ENCODE measurements around the gene ATP8A2.

Gene ATP8A2

GRCh38 chr13:26015271-26016125 is 643.7 kb downstream of the ATP8A2 start:
- no peak for DNase-seq (ENCODE audit: low read depth)

- DNase-seq (ENCODE audit: low read depth): no peak
Measured at GRCh38 chr13:26016189-26016588, 644.4 kb downstream of the ATP8A2 start.

- no peak for DNase-seq (ENCODE audit: low read depth)
Measured at GRCh38 chr13:26017196-26017921, 645.6 kb downstream of the ATP8A2 start.

GRCh38 chr13:26017932-26018665 is 646.3 kb downstream of the ATP8A2 start:
- DNase-seq (ENCODE audit: low read depth): no peak

GRCh38 chr13:26019251-26019650 is 647.5 kb downstream of the ATP8A2 start:
- no peak for DNase-seq (ENCODE audit: low read depth)

GRCh38 chr13:26019881-26020870 is 648.4 kb downstream of the ATP8A2 start:
- DNase-seq (ENCODE audit: low read depth): peak; percentile 3

- no peak for DNase-seq (ENCODE audit: low read depth)
Measured at GRCh38 chr13:26020891-26021290, 649.1 kb downstream of the ATP8A2 start.

GRCh38 chr13:26021516-26021915 is 649.7 kb downstream of the ATP8A2 start:
- no peak for DNase-seq (ENCODE audit: low read depth)

GRCh38 chr13:26021956-26022355 is 650.2 kb downstream of the ATP8A2 start:
- DNase-seq (ENCODE audit: low read depth): no peak

- peak; percentile 12 for DNase-seq (ENCODE audit: low read depth)
Measured at GRCh38 chr13:26022538-26023292, 650.9 kb downstream of the ATP8A2 start.

- no peak for DNase-seq (ENCODE audit: low read depth)
Measured at GRCh38 chr13:26024558-26024957, 652.8 kb downstream of the ATP8A2 start.

- no peak for DNase-seq (ENCODE audit: low read depth)
Measured at GRCh38 chr13:26025196-26025595, 653.4 kb downstream of the ATP8A2 start.

- DNase-seq (ENCODE audit: low read depth): no peak
Measured at GRCh38 chr13:26025771-26026170, 654.0 kb downstream of the ATP8A2 start.

GRCh38 chr13:26026211-26026610 is 654.4 kb downstream of the ATP8A2 start:
- no peak for DNase-seq (ENCODE audit: low read depth)

GRCh38 chr13:26029581-26030136 is 657.9 kb downstream of the ATP8A2 start:
- DNase-seq (ENCODE audit: low read depth): no peak

GRCh38 chr13:26030331-26030730 is 658.6 kb downstream of the ATP8A2 start:
- no peak for DNase-seq (ENCODE audit: low read depth)

- DNase-seq (ENCODE audit: low read depth): no peak
Measured at GRCh38 chr13:26034018-26034417, 662.2 kb downstream of the ATP8A2 start.

- no peak for DNase-seq (ENCODE audit: low read depth)
Measured at GRCh38 chr13:26036383-26036782, 664.6 kb downstream of the ATP8A2 start.

GRCh38 chr13:26037302-26037701 is 665.5 kb downstream of the ATP8A2 start:
- no peak for DNase-seq (ENCODE audit: low read depth)

GRCh38 chr13:26038931-26039475 is 667.2 kb downstream of the ATP8A2 start:
- no peak for DNase-seq (ENCODE audit: low read depth)

All from GM04504 (cell line).